ENCODE results near the gene BGLAP.

BGLAP gene

DNA sequence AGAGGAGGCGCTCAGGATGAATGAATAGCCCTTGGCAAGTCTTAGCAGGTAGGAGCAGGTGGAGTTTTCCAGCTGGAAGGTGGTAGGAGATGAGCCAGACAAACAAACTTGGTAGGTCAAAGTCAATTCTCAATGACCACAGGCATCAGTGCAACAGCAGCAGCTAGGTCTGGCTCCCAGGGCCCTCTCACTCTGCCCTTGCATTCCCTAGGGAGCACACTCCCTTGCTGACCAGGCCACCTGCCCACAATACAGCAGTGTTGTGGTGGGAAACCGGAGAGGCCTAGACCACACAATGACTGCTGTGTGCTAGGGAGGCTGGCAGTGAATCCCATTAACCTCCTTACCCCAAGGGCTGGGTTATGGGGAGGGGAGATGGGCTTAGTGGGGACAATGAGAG lies 18.9 kb downstream of the BGLAP start:
- DNase-seq = no peak

DNA sequence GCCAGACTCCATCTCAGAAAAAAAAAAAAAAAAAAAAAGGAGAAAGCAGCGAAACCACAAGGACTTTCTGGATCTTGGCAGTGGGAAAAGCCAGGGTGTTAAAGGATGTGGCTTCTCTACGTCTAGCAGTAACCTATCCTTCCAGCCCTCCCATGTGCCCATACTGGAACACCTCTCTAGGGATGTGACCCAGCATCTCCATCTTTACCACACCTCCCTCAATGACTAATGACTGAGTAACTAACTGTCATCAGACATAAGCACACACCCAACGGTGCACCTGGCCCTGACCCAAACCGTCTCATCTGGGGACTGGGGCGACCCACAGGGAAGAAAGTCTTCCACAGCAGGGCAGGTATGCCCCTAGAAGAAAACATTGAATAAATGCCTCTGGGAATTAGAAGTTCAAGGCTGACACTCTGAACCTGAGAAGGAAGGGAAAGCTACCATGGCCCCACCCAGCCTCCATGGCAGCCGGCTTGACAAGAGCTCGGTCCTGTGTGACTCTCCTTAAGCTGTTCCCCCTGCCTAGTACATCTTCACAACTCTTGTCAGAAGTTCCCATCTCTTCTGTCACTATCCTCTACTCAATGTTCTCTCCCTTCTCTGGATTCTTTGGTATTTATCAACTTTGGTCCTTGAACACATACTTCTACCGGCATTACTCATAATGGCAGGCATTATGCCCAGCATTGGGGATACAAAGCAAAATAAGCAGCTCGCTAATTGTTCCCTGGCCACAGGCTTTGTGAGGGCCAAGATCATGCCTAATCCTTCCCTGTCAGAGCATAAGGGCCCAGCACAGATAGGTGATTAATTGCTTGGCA lies 20.7 kb downstream of the BGLAP start:
- DNase-seq = no peak

DNA sequence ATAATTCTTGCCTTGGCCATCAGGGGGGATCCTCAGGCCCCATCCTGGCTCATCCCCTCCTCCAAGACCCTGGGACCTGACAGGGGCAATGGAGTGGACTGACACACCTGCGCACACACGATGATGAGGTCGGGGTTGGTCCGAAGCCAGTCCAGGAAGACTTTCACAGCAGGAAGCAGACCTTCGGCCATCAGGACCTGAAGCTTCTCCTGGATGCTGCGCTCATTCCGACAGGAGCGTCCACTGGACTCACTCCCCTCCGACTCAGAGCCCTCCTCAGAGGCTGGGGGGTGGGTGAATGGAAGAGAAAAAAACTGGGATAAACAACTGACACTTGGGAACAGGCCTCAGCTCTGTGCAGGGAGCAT lies 21.3 kb downstream of the BGLAP start:
- DNase-seq = no peak

DNA sequence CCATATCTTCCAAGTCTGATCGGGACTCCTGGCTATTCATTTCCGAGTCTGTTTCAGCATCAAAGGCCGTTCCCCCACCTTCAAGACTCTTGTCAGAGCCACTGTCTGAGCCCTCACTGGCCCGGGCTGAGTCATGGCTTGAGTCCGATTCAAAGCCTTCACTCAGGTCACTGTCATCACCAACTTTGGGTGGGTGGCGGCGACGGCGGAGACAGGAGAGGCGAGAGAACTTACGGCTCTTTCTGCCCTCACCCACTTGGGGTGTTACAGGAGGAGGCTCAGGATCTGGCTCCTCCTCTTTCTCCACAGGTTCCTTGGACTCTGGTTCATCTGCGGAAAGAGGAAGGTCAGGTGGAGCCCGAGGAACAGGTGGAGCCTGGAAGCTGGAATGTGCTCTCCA lies 24.1 kb downstream of the BGLAP start:
- no peak for DNase-seq

DNA sequence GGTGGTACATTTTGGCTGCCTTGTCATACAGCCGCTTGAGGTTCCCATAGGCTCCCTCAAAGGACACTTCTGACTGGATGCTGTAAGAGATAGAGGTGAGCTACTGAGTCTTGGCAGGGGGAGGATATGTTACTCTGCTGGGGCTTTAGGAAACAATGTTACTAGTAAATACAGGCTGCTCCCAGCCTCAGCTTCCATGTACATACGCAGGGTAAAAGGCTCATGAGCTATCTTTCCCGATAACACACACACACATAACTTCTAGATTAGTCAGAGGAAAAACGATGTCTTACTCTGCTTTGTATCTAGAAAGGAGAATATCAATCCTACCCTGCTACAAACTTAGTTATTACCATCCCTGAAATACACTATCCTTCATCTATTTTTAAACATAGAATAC lies 26.4 kb downstream of the BGLAP start:
- DNase-seq = no peak

DNA sequence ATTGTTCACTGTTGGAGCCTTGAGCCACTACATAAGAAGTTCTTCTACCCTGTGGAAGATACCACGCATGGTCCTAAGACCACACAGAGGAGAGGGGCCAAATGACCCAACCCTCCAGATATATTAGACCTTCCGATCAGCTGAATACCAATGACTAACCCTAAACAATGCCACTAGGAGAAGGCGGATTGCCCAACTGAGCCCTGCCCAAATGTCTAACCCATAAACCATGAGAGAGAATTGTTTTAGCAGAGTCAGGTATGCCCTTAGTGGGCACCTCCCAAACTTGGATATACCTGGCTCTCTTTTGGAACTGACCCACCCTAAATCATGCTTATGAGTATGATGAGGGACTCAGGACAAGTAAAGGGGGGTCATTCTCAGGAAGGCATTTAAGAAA lies 28.3 kb downstream of the BGLAP start:
- DNase-seq = no peak

DNA sequence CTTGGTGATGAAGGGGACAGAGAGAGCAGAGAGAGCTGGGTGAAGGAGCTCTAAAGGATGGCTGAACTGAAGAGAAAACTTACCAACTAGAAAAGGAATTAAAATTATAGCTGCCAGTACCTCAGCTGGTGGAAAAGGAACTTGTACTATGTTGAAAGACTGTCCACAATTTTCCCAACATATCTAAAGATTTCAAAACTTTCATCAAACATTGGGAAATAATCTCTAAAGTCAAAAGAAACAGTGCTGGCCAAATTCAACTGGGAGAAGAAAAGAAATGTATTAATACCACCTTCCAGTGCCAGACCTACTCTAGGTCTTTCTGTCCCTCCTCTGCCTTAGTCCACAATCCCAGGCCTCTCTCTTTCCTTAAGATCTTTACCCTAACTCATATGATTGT lies 34.5 kb downstream of the BGLAP start:
- no peak for DNase-seq

DNA sequence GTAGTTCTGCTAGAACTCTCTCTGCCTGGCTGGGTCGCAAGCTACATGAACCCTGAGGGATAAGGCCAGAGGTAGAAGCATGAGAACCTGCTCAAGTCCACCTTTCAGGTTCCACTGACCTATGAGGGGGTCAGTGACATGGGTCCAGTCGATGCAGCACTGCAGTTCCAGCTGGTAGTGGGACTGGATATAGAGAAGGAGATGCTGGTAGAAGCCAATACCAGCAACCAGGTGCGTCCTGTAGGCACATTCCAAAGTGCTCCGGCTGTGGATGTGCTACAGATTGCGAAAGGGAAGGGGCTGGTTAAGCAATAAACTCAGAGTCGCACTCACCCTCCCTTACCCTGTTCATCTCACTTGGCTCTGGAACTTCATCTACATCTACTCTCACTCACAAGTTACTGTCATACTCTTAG lies 35.0 kb downstream of the BGLAP start:
- DNase-seq = no peak

DNA sequence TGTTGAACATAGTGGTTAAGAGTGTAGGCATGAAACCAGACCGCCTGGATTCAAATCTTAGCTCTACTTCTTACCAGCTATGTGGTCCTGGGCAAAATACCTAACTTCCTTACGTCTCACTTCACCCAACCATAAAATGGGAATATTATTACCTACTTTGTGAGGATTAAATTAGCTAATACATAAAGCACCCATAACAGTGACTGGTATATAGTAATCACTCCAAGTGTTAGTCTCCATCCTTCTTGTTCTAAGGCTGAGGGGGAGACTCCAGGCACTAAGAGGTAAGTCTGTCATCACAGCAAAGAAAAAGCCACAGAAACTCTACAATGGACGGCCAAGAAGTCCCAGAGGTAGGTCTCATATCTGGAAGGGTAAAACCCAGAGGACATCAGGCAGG lies 37.9 kb downstream of the BGLAP start:
- DNase-seq = no peak

DNA sequence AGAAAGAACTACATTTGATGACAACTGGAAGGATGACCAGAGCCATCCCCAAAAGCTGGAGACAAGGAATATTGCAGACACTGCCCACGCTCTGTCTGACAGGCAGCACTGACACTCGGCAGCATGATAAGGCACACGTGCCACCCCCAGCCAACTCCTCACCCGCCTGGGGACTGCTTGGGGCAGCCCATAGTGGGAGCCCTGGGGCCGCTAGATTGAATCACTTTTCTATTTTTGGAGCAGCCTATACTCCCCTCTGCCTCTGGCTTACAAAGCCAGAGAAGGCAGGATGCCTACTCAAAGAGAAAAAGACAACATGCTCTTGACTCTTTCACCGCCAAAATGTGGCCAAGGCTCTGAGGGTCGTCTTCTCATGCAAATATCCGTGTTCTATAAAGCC lies 39.3 kb downstream of the BGLAP start:
- DNase-seq = no peak

DNA sequence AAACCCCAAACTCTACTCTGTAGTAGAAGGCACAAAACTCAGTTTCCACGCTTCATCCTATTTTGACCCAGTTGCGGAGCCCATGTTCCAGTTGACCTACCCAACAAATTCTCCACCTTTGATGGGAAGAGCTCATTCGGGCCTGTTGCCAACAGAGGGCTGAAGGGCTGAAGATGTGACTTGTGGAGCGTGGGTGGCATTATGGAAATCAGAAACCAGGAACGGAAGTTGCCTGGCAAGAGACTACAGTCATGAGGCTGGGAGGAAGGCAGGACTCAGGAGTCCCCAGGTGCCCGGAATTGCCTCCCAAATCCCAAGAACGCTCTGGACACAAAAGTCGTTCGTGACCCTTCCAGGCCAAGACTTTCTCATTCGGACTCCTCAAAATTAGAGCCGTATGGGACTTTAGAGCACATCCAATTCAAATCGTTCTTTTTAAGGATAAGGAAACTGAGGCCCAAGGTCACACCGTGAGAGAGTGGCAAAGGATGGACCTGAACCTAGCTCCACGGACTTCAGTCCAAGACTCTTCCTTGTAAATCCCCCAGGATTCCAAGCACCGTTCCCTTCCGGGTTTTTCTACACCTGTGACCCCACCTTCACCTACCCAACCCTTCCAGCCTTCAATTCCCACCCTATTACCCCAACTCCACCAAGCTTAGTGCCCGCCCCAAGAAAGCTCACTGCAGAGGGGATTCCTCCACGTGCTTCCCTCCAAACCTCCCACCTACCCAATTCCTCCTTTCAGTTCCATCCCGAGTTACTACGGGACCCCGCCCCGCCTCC lies 39.9 kb downstream of the BGLAP start:
- no peak for DNase-seq

DNA sequence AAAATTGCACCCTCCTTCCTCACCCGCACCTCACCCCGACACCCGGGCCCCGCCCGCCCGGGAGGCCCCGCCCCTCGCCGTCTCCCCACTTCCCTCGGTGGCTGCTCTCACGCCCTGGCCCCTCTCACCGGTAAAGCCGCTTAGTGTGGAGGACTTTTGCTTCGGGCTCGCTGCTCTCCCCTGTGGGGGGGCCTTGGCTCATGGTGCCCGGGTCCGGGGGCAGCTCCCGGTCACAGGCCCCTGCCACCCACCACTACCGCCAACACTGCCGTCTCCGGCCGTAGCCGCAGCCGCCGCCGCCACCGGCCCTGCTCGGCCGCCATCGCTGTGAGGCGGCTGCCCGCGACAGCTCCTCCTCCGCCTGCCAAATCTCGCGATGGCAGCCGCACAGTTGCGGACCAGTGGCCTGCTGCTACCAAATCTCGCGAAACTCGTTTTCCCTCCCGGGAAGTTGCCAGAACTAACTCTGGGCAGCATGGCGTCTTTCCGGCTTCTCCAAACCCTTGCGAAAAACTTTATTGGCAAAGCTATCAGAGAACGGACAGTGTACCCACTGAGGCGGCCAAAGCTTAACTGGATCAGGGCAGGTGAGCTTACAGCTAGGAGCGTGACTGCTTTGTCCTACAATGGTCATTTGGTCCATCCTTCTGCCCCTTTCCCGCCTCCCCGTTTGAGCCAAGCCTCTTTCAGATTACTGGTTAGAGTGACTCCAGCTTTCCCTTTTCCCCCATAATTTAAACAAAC lies 40.7 kb downstream of the BGLAP start, which contains the start of gene SMG5:
Gene SMG5 (minus strand): TSS at position 347 of the 744 bp plus-strand sequence. CDS start 145 bp downstream, at position 202.
- DNase-seq = peak; percentile 90

DNA sequence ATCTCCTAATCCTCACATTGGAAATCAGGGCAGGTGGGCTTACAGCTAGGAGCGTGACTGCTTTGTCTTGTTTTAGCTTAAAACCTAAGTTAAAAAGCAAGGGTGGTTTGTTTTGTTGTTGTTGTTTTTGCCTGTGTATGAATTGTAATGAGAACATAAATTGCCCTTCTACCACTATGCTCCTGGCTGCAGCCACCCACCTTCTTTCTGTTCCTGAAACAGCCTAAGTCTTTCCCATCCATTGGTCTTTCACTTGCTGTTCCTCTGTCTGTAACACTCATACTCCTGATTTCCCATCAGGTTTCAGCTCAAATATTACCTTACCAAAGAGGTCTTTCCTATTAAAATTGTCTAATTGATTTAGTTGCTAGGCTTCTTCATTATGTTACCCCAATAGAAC lies 41.5 kb downstream of the BGLAP start:
- DNase-seq = no peak

DNA sequence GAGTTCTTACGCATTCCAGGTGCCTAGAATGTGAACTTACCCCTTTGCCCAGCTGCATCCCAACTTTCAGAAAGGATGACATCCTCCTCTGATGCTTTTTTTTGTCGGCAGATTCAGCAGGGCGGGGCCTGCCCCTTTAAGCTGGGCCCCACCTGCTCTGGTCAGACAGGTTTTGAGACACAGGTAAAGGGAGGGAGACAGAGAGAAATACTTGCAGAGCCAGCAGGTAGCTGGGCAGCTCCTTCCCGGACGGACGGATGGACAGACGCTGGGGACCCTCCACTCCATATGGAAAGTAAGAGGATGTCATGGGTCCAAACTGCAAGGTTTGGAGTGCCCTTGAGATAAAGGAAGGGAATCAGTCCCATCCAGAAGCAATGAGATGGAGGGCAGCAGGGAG lies 42.1 kb downstream of the BGLAP start, which contains the start of gene TMEM79:
Gene TMEM79 (plus strand): TSS at position 214 of the 400 bp plus-strand sequence. CDS start 902 bp downstream, outside the sequence.
- DNase-seq = no peak

DNA sequence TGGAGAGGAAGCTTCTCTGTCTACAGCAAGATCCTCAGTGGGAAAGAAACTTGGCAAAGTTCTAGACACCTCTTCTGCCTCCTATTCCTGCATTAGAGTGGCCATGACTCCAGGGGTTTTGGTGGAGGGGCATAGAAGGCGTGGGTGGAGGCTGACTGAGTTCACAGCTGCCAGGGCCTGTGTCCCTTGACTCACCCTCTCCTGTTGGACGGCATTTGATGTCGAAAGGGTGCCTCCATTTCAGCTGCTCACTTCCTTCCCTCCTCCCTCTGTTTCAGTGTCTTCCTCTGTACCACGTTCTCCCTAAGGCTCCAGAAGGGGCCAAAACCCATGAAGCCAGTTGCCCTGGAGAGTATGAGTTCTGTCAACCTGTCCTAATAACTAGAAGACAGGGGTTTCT lies 42.8 kb downstream of the BGLAP start:
- no peak for DNase-seq

DNA sequence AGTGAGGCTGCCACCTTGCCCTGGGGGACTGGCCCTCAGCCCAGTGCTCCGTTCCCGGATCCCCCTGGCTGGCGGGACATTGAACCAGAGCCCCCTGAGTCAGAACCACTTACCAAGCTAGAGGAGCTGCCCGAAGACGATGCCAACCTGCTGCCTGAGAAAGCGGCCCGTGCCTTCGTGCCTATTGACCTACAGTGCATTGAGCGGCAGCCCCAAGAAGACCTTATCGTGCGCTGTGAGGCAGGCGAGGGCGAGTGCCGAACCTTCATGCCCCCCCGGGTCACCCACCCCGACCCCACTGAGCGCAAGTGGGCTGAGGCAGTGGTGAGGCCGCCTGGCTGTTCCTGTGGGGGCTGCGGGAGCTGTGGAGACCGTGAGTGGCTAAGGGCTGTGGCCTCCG lies 43.5 kb downstream of the BGLAP start:
- DNase-seq = no peak

DNA sequence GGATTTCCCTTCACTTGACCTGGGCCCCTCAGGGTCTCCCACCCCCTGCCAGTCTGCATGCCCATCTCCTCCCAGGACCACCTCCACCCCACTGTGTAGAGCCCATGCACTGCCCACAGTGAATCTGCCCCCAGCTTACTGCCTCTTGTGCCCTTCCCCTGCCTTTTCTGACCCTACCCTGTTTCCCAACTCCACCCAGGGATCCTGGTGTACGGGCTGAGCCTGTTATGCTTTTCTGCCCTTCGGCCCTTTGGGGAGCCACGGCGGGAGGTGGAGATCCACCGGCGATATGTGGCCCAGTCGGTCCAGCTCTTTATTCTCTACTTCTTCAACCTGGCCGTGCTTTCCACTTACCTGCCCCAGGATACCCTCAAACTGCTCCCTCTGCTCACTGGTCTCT lies 44.1 kb downstream of the BGLAP start:
- DNase-seq = no peak

DNA sequence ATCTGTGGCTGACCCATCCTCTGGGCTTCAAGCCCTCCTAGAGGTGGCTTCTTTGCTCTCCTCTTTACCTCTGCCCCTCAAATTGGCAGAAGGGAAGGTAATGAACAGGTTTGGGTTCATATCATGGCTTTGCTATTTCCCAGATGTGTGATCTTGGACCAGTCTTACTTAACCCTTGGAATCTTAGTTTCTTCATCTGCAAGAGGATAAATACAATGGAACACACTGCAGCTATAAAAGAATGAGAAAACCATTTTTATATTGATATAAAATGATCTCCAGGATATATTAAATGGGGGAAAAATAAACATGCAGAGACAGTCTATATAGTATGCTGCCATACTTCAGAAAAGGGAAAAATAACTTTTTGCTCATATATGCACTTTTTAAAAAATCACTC lies 47.9 kb downstream of the BGLAP start:
- DNase-seq = no peak

DNA sequence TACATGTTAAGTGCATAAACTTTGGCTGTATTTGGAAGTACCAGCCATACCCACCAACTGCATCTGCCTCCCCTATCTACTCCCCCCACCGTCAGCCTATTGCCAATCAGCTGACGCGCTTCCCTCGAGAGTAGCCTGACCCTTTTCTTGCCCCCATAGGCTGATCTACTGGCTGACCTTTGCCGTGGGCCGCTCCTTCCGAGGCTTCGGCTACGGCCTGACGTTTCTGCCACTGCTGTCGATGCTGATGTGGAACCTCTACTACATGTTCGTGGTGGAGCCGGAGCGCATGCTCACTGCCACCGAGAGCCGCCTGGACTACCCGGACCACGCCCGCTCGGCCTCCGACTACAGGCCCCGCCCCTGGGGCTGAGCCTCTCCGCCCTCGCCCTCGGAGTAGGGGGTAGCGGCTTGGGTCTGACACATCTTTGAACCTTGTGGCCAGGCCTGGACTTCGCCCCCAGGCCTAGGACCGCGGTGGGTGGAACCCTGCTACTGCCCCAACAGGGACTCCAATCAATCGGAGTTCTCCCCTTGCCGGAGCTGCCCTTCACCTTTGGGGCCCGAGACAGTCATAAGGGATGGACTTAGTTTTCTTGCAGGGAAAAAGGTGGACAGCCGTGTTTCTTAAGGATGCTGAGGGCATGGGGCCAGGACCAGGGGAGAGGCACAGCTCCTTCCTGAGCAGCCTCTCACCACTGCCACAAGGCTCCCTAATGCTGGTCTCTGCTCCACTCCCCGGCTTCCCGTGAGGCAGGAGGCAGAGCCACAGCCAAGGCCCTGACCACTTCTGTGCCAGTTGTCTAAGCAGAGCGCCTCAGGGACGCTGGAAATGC lies 49.5 kb downstream of the BGLAP start:
- DNase-seq = no peak

All from KG1 (cell line).